MM.1S (cell line): ENCODE data around the gene PTPRG.

ENCODE experiments used
- EZH2 ChIP-seq: fragments of 300-600 bp; sonication (generic); optimal IDR thresholded peaks from 2 replicates; pipeline ENCODE3; 2017; ENCODE audit warnings: low read depth, mild to moderate bottlenecking, antibody characterized with exemption, low read length, mixed read lengths
- EZH2phosphoT487 ChIP-seq: fragments of 300-600 bp; sonication (generic); IDR thresholded peaks from 2 replicates; pipeline ENCODE4 v1.6.1; 2018; ENCODE audit warnings: antibody characterized with exemption, low read length
- TF ChIP-seq, protein P1 (sequence below): fragments of 300-600 bp; sonication (generic); IDR thresholded peaks from 2 replicates; pipeline ENCODE4 v1.5.1; 2016; ENCODE audit warnings: antibody characterized with exemption, low read length, mixed read lengths

DNA sequence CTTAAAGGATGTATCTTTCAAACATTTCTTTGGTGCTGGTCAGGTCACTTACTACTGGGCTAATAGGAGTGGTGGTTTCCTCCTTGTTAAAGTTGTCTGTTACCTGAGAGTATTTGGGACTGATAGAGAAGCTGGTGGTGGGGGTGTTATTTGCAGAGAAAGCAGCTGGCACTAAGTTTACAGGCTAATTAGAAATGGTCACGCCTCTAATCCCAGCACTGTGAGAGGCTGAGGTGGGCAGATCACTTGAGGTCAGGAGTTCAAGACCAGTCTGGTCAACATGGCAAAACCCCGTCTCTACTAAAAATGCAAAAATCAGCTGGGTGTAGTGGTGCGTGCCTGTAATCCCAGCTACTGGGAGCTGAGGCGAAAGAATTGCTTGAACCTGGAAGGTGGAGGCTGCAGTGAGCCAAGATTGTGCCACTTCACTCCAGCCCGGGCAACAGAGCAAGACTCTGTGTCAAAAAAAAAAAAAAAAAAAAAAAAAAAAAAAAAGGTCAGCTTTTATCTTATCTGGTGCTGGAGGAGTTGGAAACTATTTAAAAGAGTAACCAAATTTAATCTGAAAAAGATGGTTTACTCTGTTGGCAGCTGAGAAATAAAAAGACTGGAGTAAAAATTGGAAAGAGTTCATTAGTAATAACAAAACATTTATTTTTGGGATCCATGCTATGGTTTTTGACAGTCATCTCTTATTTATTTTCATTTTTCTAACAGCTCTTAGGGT, 332.6 kb downstream of the PTPRG start:
- TF ChIP-seq, protein P1, sequence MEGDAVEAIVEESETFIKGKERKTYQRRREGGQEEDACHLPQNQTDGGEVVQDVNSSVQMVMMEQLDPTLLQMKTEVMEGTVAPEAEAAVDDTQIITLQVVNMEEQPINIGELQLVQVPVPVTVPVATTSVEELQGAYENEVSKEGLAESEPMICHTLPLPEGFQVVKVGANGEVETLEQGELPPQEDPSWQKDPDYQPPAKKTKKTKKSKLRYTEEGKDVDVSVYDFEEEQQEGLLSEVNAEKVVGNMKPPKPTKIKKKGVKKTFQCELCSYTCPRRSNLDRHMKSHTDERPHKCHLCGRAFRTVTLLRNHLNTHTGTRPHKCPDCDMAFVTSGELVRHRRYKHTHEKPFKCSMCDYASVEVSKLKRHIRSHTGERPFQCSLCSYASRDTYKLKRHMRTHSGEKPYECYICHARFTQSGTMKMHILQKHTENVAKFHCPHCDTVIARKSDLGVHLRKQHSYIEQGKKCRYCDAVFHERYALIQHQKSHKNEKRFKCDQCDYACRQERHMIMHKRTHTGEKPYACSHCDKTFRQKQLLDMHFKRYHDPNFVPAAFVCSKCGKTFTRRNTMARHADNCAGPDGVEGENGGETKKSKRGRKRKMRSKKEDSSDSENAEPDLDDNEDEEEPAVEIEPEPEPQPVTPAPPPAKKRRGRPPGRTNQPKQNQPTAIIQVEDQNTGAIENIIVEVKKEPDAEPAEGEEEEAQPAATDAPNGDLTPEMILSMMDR = no peak
- TF ChIP-seq EZH2 (no peak), EZH2phosphoT487 (no peak)
